RWPE2 (cell line): Measurements from ENCODE around the gene PAEP.
A peak's percentile ranks its signal among the peaks of the same experiment; 100 is the strongest.

Experiments used
- ATAC-seq: fragments of 200-7000 bp; cut with Tn5 transposase; 3 replicates; pipeline ENCODE4 v1.9.1; 2021; ENCODE audit warnings: low read depth
- DNase-seq: peaks from one replicate; pipeline ENCODE4 v3.0.0-alpha.2; 2020; ENCODE audit warnings: low spot score
- H3K27ac ChIP-seq: fragments of 450-650 bp; 2 replicates; pipeline ENCODE4 v1.5.1; 2017; ENCODE audit warnings: mild to moderate bottlenecking; ENCODE audit not compliant: poor library complexity, severe bottlenecking
- H3K27me3 ChIP-seq: fragments of 250-450 bp; sonication (Bioruptor Pico); 2 replicates; pipeline ENCODE4 v1.5.1; 2021; ENCODE audit warnings: mild to moderate bottlenecking, moderate library complexity; ENCODE audit not compliant: insufficient read depth, poor library complexity, severe bottlenecking
- H3K36me3 ChIP-seq: fragments of 250-450 bp; sonication (Bioruptor Pico); 2 replicates; pipeline ENCODE4 v1.5.1; 2020; ENCODE audit warnings: low read depth, mild to moderate bottlenecking, moderate library complexity
- H3K4me1 ChIP-seq: fragments of 250-450 bp; sonication (Bioruptor Pico); 2 replicates; pipeline ENCODE4 v1.5.1; 2021; ENCODE audit warnings: mild to moderate bottlenecking, moderate library complexity; ENCODE audit not compliant: insufficient read depth, poor library complexity, severe bottlenecking
- H3K4me3 ChIP-seq: fragments of 250-450 bp; sonication (Bioruptor Pico); 2 replicates; pipeline ENCODE4 v1.5.1; 2021; ENCODE audit warnings: mild to moderate bottlenecking, moderate library complexity; ENCODE audit not compliant: severe bottlenecking
- H3K9me3 ChIP-seq: fragments of 250-450 bp; sonication (Bioruptor Pico); 2 replicates; pipeline ENCODE4 v1.5.1; 2021; ENCODE audit warnings: mild to moderate bottlenecking, moderate library complexity; ENCODE audit not compliant: severe bottlenecking
- CTCF ChIP-seq: fragments of 450-650 bp; IDR thresholded peaks from one replicate; pipeline ENCODE4 v1.5.1; 2017; ENCODE audit warnings: mild to moderate bottlenecking, moderate library complexity; ENCODE audit not compliant: poor library complexity, severe bottlenecking

PAEP gene

GRCh38 chr9:135590486-135591079, 29.0 kb downstream of the PAEP start:
- Histone ChIP-seq H3K9me3 (no peaks in the 10 kb centered on the region), H3K4me1 (no peaks in the 10 kb centered on the region), H3K4me3 (no peak overlapping the region), H3K36me3 (no peaks in the 10 kb centered on the region), H3K27me3 (no peaks in the 10 kb centered on the region), H3K27ac (no peak overlapping the region)
- DNase-seq: peak; percentile 52
- TF ChIP-seq CTCF: no peak
- ATAC-seq: no peak

- Histone ChIP-seq H3K27me3 (no peaks in the 10 kb centered on the region), H3K9me3 (no peaks in the 10 kb centered on the region), H3K27ac (no peak overlapping the region), H3K4me3 (no peak overlapping the region), H3K4me1 (no peaks in the 10 kb centered on the region), H3K36me3 (no peaks in the 10 kb centered on the region)
- ATAC-seq: no peak
- no peak for TF ChIP-seq CTCF
- peak; percentile 55 for DNase-seq
Measured at GRCh38 chr9:135591506-135592330, 30.2 kb downstream of the PAEP start.

- DNase-seq: no peak
- no peak overlapping the region for H3K27ac ChIP-seq
- no peak overlapping the region for H3K4me3 ChIP-seq
- no peaks in the 10 kb centered on the region for H3K9me3 ChIP-seq
- H3K4me1 ChIP-seq: no peaks in the 10 kb centered on the region
- H3K36me3 ChIP-seq: no peaks in the 10 kb centered on the region
- ATAC-seq: no peak
- no peak for TF ChIP-seq CTCF
- no peaks in the 10 kb centered on the region for H3K27me3 ChIP-seq
Measured at GRCh38 chr9:135592331-135592590, 30.7 kb downstream of the PAEP start.

GRCh38 chr9:135592625-135593024, 31.1 kb downstream of the PAEP start:
- ATAC-seq (no peak), DNase-seq (no peak)
- H3K4me3 ChIP-seq: no peak overlapping the region
- H3K27me3 ChIP-seq: no peaks in the 10 kb centered on the region
- no peak for TF ChIP-seq CTCF
- H3K27ac ChIP-seq: no peak overlapping the region
- H3K36me3 ChIP-seq: no peaks in the 10 kb centered on the region
- no peaks in the 10 kb centered on the region for H3K9me3 ChIP-seq
- no peaks in the 10 kb centered on the region for H3K4me1 ChIP-seq

- Histone ChIP-seq H3K9me3 (no peaks in the 10 kb centered on the region), H3K4me1 (no peaks in the 10 kb centered on the region), H3K4me3 (no peak overlapping the region), H3K36me3 (no peaks in the 10 kb centered on the region), H3K27ac (no peak overlapping the region), H3K27me3 (peaks cover 4% of the 10 kb centered on the region)
- TF ChIP-seq CTCF: no peak
- DNase-seq (no peak), ATAC-seq (no peak)
Measured at GRCh38 chr9:135596211-135596610, 34.7 kb downstream of the PAEP start.
